Stimulated activated CD4-positive, alpha-beta T cell treated with anti-CD3 and anti-CD28 coated beads, Interleukin-2, amount 100 ng/mL, for 4 hours (primary cell): Measurements from ENCODE around the gene CXADR.
A peak's percentile ranks its signal among the peaks of the same experiment; 100 is the strongest.
"Not testable (repeated sequence)": the region's sequence is repeated elsewhere in the genome, so short reads cannot be mapped to it uniquely, and the experiment has no call there.

Experiments
- DNase-seq: peaks from one replicate; pipeline ENCODE4 v3.0.0-alpha.2; 2020; ENCODE audit warnings: low read depth

The CXADR gene

DNA sequence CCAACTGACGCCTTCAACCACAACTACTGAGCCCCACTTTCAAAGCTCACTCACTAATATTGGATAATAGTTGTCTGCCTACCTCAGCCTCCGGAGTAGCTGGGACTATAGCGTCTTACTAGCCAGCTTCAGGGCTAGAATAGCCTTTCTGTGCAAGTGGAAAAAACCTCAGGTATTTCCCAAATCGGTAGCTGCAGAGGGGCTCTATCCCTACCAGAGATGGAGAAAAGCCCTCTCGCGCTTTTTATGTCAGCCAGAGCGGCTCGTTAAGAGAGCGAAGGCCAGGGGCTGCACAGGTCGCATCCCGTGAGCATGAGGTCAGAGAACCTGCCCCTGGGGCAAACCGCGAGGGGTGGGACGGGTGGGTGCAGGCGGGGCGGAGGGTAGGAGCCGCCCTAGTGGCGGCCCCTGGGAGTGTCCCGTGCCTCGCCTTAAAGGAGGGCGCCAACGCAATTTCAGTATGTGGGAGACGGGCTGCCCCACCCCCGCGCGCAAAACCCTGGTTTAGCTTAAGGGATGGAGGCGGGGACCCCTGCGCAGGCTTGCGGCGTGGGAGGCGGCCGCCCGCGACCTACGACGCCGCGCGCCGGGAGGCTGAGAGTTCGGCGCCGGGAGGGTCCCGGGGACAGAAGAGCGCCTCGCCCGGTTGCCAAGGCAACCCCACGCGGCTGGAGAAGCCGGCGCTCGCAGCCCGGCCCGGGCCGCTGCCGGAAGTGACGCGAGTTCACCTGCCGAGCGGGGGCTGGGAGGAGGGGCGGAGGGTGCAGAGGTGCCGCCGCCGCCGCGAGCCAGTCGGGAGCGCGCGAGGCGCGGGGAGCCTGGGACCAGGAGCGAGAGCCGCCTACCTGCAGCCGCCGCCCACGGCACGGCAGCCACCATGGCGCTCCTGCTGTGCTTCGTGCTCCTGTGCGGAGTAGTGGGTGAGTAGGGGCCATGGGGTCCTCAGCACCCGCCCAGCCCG lies at the start of gene CXADR:
Gene CXADR, plus strand, starts transcription at position 791 of the 961 bp plus-strand sequence. Its CDS starts 87 bp downstream, at position 878.
- DNase-seq = peak; percentile 78

DNA sequence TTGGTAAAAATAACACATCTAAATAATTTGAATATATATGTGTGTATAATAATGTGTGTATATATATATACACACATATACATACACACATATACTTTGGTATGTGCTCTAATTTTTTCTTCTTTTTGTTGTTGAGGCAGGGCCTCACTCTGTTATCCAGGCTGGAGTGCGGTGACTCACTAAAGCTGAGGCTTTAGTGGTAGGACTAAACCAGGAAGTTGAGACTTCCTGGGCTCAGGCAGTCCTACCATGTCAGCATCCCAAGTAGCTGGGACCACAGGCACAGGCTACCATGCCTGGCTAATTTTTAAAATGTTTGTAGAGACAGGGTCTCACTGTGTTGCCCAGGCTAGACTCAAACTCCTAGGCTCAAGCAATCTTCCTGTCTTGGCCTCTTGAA lies 46.7 kb upstream of the CXADR start:
- DNase-seq = no peak

DNA sequence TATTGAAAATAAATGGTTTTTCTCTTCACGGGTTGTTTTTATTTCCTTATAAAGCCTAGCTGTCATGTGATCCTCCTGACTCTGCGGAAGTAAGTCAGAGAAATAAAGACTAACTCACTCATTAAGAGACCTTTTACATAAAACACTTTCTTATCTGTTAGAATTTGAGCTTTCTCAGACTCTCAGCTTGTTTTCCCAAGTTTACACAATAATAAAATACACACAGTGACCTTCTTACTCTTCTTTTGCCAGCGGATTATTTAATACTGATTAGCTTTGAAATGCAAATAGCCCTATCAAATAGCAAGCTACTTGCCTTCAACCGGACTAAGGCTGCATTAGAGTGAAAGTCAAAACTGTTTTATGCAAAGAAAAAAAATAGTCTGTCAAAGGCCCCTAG lies 45.5 kb upstream of the CXADR start:
- DNase-seq = no peak

DNA sequence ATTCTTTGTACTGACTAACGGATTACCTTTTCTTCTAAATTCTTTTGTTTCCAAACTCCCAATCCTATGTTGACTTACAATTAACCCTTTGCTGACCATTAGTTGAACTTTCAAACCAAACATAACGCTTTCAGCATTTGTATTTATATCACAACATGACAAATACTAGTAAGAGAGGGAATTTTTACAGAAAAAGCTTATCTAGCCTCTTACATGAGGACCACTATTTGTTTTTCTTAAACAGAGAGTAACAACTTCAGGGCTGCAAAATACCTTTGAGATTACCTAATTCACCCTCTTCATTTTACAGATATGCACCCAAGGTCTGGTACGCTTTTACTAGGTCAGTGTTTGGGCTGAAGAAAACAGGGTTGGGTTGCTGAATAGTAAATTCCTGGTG lies 45.0 kb upstream of the CXADR start:
- no peak for DNase-seq

DNA sequence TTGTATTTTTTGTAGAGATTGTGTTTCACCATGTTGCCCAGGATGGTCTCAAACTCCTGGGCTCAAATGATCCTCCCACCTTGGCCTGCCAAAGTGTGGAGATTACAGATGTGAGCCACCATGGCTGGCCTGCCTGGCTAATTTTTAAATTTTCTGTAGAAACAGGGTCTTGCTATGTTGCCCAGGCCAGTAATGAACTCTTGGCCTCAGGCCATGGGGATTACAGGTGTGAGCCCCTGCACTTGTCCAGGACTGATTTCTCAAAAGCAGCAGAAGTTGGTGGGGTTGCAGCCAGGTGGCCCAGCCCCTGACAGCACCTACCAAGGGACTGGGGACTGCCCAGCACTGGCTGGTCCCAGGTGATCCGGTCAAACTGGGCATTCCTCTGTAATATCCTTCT lies 44.1 kb upstream of the CXADR start:
- DNase-seq = no peak

DNA sequence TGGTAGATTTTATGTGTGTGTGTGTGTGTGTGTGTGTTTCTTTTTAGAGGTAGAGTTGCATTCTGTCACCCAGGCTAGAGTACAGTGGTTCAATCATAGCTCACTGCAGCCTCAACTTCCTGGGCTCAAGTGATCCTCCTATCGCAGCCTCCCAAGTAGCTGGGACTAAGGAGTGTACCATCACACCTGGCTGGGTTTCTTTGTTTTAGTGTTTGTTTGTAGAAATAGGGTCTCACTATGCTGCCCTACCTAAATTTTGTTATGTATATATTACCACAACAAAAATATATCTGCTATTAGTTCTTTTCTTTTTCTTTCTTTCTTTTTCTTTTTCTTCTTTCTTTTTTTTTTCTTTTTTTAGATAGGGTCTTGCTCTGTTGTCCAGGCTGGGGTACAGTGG lies 43.1 kb upstream of the CXADR start:
- DNase-seq = no peak

DNA sequence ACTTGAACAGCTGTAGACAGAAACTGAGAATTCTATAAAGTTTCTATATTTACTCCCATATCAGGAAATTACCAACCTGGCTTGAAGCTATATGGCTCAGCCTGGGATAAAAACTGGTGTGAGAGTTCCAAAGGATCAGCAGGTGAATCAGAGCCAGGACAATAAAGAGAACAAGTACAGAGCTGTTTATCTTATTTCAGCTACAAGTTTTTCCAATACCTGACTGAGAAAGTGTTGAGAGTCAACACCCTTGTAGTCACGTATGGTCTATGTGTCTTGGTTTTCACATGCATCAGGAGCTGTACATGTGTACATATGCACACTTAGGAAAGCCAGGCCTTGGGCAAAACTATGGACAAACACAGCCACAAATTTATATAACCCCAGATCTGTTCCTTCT lies 40.7 kb upstream of the CXADR start:
- no peak for DNase-seq

DNA sequence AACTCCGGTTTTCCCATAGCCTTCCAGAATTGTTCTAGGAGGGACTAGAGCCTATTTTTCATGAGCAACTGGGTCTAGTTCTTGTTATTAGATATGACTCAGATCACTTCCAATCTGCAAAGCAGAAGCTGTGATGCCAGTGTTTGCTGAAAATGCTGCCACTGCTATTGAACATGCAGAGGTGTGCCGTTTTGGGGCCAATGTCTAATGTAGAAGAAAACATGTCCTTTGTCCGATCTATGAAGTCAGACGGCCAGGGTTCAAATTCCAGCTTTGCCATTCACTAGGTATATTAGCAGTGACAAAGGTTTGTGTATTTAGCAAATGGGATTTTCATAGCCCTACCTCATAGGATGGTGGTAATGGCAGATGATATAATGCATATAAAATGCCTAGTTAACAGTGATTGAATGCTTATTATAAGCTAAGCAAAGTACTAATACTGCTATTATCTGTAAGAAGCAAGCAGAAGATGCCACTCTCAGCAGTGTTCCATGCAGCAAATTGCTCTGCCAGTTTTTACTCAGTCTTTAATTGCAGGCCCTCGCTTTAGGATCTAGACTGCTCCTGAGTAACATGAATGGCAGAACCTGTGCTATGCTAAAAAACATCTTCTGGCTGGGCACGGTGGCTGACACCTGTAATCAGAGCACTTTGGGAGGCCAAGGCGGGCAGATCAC lies 40.1 kb upstream of the CXADR start:
- no peak for DNase-seq

DNA sequence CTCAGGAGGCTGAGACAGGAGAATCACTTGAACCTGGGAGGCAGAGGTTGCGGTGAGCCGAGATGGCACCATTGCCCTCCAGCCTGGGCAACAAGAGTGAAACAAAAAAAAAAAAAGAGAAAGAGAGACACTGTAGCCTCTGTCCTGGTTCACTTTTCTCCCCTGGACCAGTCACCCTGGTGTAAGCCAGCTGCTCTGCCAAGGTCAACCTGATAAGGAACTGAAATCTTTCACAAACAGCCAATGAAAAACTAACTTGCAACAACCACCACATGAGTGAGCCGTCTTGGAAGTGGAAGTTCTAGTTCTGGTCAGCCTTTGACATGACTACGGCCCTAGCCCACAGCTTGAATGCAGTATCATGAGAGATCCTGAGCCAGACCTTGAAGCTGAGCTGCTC lies 36.8 kb upstream of the CXADR start:
- no peak for DNase-seq

DNA sequence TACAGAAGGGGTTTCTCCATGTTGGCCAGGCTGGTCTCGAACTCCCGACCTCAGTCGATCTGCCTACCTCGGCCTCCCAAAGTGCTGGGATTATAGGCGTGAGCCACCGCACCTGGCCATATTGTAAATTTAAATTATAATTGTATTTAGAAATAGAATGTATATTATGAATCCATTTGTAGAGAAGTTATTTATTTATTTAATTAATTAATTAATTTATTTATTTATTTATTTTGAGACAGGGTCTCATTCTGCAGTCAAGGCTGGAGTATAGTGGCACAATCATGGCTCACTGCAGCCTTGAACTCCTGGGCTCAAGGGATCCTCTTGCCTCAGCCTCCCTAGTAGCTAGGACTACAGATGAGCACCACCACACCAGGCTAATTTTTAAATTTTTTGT lies 34.7 kb upstream of the CXADR start:
- not testable (repeated sequence) for DNase-seq

DNA sequence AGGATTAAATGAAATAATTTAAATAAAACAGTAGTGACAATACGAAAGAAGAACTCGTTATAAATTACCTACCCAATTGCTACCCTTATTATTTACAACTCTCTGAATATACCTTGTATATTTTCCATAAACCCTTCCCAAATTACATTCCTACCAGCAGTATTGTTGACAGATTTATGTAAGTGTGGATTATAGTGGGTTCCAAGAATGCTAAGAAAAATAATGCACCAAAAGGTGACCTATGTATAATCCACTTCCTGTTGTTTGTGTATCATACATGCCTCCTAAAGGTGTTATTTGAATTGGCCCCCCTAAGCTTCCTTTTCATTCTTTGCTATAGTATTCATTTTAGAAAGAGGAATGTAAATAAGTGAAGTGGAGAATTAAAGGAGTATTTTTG lies 33.2 kb upstream of the CXADR start:
- no peak for DNase-seq

DNA sequence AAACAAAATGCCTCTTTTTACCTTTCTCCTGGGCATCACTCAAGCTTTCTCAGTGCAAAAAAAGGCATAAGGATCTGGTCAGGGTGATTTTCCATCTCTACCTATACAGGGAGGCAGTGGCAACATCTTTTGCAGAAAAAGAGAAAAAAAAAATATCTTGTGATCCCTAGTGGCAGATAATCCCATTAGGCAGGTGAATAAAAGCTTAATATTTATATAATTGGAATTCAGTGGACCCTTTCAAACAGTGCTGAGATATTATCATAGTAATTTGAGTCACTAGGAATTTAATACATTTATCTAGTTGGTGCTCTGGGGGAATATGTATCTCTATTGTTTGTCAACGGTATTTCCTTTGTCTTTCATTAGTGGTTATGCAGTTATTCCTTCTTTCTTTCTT lies 29.9 kb upstream of the CXADR start:
- no peak for DNase-seq

DNA sequence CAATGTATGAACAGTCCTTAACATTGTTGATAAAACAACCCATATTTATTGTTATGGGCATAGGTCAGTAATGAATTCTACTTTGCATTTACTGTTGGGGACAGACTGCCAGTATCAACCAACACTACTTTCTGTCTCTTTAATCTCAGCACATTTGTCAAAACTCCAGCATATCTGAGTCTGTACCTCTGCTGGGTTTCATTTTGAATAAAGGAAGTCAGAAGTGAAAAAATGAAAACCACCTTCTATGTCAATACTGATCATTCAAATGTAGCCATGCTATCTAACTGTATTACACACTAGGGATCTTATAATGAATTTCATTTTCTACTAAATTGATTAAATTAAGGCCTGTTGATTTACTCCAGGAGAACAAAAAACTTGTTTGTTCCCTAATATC lies 24.2 kb upstream of the CXADR start:
- no peak for DNase-seq

DNA sequence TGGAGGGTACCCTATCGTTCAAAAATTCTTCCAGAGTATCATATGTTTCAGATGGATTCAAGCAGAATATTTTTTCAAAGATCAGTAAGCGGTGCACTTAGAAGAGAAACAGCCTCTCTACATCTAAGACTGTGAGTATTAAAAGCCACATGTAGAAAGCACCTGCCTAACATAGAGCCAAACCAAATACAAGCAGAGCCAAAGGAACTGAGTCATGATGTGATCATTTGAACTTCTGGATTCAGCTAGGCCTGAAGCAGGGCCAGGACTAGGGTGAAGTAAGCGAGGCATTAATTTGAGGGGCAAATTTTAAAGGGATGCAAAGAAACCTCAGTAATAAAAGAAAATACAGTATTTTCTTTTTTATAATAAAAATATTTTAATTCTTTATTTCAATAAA lies 23.3 kb upstream of the CXADR start:
- not testable (repeated sequence) for DNase-seq

DNA sequence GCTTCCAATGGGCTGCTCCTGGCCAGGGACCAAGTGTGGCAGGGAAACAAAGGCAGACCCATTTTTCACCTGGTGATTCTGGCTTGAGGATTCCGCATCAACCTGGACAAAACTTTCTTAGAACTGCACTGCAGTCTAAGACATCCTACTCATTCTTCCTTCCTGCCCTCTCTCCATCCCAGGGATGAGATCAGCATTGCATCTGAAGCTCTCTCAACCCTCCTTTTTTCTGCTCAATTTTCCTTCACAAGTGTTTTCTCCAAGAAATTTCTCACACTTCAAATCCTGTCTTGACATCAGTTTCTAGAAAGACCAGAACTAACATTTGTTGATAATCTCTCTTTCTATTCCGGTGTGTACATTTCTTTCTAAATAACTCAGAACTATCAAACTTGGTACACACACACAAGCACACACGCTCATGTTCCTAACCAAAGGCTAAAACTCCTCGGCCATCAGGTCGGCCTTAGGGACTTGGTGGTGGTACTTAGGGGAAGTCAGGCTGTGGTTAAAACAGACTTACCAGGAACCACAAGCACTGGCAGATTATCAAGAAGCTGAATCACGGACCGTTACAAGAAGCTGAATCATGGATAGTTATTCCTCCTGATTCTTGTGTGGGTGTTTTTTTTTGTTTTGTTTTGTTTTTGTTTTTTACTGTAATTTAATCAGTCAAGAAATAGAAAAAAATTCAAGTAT lies 21.0 kb upstream of the CXADR start:
- no peak for DNase-seq

DNA sequence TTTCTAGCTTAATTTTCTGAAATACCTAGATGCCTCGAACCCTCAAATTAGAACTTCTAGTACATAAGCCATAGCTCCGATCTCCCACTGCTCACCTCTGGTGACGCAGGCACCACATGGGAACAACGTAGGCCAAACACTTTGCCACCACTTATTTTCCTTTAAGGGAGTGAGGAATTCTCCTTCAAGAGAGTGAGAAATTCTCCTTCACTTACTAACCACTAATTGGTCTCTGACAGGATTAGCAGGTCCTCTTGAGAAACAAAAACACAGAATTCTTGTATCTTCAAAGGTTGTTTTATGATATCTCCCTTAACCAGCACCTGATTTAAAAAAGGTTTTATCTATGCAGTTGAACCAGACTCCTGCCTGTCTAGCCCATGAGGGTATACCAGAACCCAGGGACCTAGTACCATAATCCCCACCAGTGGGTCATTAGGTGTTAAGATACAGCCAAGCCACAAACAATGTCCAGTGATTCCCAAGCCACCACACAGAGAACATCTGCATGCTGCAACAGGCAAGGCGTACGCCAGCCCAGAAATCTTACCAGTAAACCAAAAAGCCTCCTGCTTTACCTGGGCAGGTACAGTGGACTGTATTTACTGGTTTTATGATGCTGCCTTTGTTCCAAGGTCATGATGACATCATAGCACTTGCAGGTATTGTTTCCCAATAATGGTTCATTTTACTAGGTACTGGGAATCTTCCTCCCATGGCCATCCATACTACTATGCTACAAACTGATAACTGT lies 20.3 kb upstream of the CXADR start:
- DNase-seq = no peak

DNA sequence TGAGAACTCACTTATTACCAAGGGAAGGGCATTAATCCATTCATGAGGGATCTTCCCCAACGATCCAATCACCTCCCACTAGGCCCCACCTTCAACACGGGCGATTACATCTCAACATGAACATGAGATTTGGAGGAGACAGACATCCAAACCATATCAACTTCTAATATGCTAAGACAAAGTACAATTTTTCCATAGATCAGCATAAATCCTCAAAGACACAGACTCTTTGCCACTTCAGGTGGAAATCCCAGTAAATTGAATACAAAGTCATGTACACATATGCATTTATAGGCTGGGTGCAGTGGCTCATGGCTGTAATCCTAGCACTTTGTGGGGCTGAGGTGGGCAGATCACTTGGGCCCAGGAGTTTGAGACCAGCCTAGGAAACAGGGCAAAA lies 18.8 kb upstream of the CXADR start:
- no peak for DNase-seq

DNA sequence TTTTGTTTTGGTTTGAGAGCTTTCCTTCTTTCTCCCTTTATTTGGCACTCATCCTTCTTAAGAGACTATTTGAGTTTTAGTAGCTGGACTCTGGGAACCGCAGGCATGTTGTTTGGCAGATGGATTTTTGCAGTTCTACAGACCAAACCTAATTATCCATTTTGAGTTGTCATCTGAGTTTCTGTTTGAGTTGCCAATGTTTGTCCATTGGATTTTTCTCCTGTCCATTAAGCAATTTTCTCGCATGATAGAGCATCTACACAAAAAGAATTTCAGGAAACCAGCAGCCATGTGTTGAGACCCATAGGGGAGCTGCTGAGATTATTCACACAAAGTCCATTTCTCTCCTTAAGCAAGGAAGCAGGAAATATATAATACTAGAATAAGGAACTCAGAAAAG lies 17.2 kb upstream of the CXADR start:
- DNase-seq = no peak

DNA sequence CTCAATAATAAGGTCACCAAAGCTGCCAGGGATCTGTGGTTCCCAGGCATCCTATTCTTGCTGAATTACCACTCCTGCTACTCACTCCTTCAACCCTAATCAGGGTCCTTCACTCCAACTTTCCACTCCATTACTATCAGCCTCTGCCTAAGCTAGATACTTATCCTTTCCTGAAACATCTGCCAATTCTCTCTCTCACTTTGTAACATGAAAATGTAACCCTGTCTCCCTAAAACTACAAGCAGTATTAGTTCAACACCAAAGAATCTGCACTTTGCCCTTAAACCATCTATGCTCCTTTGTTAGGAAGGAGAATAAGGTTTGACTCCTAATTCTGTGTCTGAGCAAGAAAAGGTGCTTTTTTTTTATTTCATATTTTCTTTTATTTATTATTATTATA lies 15.5 kb upstream of the CXADR start:
- no peak for DNase-seq

DNA sequence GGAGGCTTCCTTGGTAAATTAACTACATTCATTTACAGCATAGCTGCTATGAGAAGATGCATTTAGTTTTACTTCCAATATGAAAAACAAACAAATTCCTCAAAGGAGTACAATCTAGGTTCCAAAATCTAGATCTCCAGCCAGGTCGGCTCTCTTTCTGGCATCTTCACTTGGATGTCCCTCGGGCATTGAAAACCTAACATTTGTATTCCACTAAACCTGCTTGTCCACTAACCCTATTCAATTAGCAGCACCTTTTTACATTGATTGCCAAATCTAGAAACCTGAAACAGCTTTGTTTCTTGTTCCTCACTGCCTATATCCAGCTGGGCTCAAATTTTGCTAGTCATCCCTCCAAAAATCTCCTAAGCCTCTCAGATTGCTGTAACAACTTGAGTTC lies 14.3 kb upstream of the CXADR start:
- no peak for DNase-seq

DNA sequence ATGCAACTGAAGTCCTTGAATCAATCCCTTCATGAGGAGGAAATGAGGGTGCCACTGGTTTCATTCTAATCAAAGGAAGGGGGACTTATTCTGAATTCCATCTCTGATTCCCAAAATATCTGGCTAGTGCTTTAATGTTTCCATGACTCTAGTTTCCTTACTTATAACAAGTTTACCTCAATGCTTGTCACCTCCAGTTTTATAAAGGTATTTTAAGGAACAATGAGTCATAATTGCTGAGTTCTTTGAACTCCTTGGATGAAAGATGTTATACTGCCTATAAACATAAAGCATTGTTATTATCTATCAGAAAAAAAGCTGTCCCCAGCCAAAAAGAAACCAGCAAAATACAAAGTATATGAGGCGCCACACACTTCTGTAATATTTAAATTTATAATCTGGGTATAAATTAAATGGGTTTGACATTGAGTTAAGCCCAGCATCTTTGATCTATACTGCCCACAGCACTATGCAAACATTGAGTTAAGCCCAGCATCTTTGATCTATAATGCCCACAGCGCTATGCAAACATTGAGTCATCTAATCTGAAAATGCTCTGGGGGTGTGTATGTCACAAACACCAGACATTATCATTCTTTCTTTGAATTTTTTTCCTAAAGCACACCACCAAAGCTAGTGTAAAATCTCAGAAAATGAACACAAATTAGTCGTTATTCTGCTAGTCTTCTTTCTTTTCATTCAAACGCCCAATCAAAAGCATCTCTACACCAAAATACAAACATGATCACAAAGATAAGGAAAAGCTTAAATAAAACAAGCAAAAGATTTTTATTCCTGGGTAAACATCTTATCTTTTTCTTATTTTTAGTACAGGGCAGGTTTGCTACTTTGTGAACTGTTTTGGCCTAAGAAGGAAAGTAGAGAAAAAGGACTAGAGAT lies 11.5 kb upstream of the CXADR start:
- DNase-seq = no peak
